Stimulated activated CD4-positive, alpha-beta T cell treated with anti-CD3 and anti-CD28 coated beads, Interleukin-2, amount 100 ng/mL, for 24 hours (primary cell): Measurements from ENCODE around the gene SZT2.
"Not testable (repeated sequence)": the region's sequence is repeated elsewhere in the genome, so short reads cannot be mapped to it uniquely, and the experiment has no call there.

Experiments used
- DNase-seq, 2 donors: peaks; one replicate each; pipeline ENCODE4 v3.0.0-alpha.2; 2020

SZT2 gene

GRCh38 chr1:43363283-43363934, 26.3 kb upstream of the SZT2 start:
- no peak for DNase-seq

- no peak for DNase-seq
Measured at GRCh38 chr1:43363935-43364525, 25.7 kb upstream of the SZT2 start.

- no peak for DNase-seq
Measured at GRCh38 chr1:43365678-43366077, 24.0 kb upstream of the SZT2 start.

- no peak for DNase-seq
Measured at GRCh38 chr1:43366179-43366578, 23.5 kb upstream of the SZT2 start.

- no peak for DNase-seq
Measured at GRCh38 chr1:43366601-43367025, 23.1 kb upstream of the SZT2 start.

GRCh38 chr1:43367026-43367903, 22.4 kb upstream of the SZT2 start:
- DNase-seq = peak; percentile 45 to 47

- DNase-seq = peak; percentile 91 to 94
Measured at GRCh38 chr1:43367904-43368645, 21.6 kb upstream of the SZT2 start, which contains the start of gene ELOVL1. Gene ELOVL1, minus strand, starts transcription at chr1:43368011. Its CDS starts 2,402 bp downstream, at chr1:43365609.

- DNase-seq = no peak
Measured at GRCh38 chr1:43368646-43369020, 21.1 kb upstream of the SZT2 start.

GRCh38 chr1:43369779-43370178, 19.9 kb upstream of the SZT2 start:
- not testable (repeated sequence) for DNase-seq

GRCh38 chr1:43370564-43370963, 19.1 kb upstream of the SZT2 start:
- DNase-seq = no peak

- DNase-seq = no peak
Measured at GRCh38 chr1:43372172-43372571, 17.5 kb upstream of the SZT2 start.

- no peak for DNase-seq
Measured at GRCh38 chr1:43373066-43373940, 16.4 kb upstream of the SZT2 start.

GRCh38 chr1:43376723-43377235, 12.9 kb upstream of the SZT2 start:
- DNase-seq = no peak

- no peak for DNase-seq
Measured at GRCh38 chr1:43377831-43378230, 11.9 kb upstream of the SZT2 start.

GRCh38 chr1:43379476-43379875, 10.2 kb upstream of the SZT2 start:
- DNase-seq = no peak

GRCh38 chr1:43381612-43382011, 8.1 kb upstream of the SZT2 start:
- DNase-seq = no peak

GRCh38 chr1:43382027-43382779, 7.5 kb upstream of the SZT2 start:
- DNase-seq = no peak

- DNase-seq = no peak
Measured at GRCh38 chr1:43383449-43383848, 6.2 kb upstream of the SZT2 start.

- DNase-seq = no peak
Measured at GRCh38 chr1:43386676-43387075, 3.0 kb upstream of the SZT2 start.

GRCh38 chr1:43387976-43388599, 1.6 kb upstream of the SZT2 start:
- no peak for DNase-seq

GRCh38 chr1:43388613-43389012, 1.1 kb upstream of the SZT2 start:
- no peak for DNase-seq
